GM19239 (cell line): ENCODE results near the gene GALNT14.

Source experiments
- DNase-seq: peaks from one replicate; pipeline ENCODE4 v3.0.0; 2011; ENCODE audit warnings: low spot score; ENCODE audit not compliant: insufficient read length
- FAIRE-seq: peaks from 2 replicates; lab custom pipeline; 2011; peaks lifted over from hg19 to GRCh38; lab: Jason Lieb, UNC

The GALNT14 gene

GRCh38 chr2:30958193-30958917, 179.9 kb downstream of the GALNT14 start:
- FAIRE-seq: no peak

GRCh38 chr2:30957591-30957990, 180.6 kb downstream of the GALNT14 start:
- FAIRE-seq (no peak), DNase-seq (no peak)

More at GRCh38 chr2:30958193-30958917, 179.9 kb downstream of the GALNT14 start:
- DNase-seq: no peak

GRCh38 chr2:30956995-30957394, 181.2 kb downstream of the GALNT14 start:
- FAIRE-seq: no peak

GRCh38 chr2:30955516-30956132, 182.6 kb downstream of the GALNT14 start:
- no peak for DNase-seq
- no peak for FAIRE-seq

More at GRCh38 chr2:30956995-30957394, 181.2 kb downstream of the GALNT14 start:
- DNase-seq: no peak

GRCh38 chr2:30950339-30950738, 187.9 kb downstream of the GALNT14 start:
- no peak for DNase-seq
- no peak for FAIRE-seq

GRCh38 chr2:30949435-30949834, 188.8 kb downstream of the GALNT14 start:
- FAIRE-seq (no peak), DNase-seq (no peak)

- DNase-seq (no peak), FAIRE-seq (no peak)
Observed at GRCh38 chr2:30948857-30949256, 189.4 kb downstream of the GALNT14 start.

- DNase-seq: no peak
- no peak for FAIRE-seq
Observed at GRCh38 chr2:30948130-30948529, 190.1 kb downstream of the GALNT14 start.

- no peak for DNase-seq
- no peak for FAIRE-seq
Observed at GRCh38 chr2:30947686-30948085, 190.6 kb downstream of the GALNT14 start.

- no peak for FAIRE-seq
- DNase-seq: no peak
Observed at GRCh38 chr2:30942419-30942818, 195.8 kb downstream of the GALNT14 start.

GRCh38 chr2:30940839-30941238, 197.4 kb downstream of the GALNT14 start:
- no peak for FAIRE-seq

GRCh38 chr2:30939364-30939763, 198.9 kb downstream of the GALNT14 start:
- FAIRE-seq (no peak), DNase-seq (no peak)

More at GRCh38 chr2:30940839-30941238, 197.4 kb downstream of the GALNT14 start:
- no peak for DNase-seq

GRCh38 chr2:30938196-30938595, 200.0 kb downstream of the GALNT14 start:
- FAIRE-seq: no peak
- DNase-seq: no peak

- DNase-seq (no peak), FAIRE-seq (no peak)
Observed at GRCh38 chr2:30936977-30937376, 201.3 kb downstream of the GALNT14 start.

- FAIRE-seq (no peak), DNase-seq (no peak)
Observed at GRCh38 chr2:30935795-30936194, 202.4 kb downstream of the GALNT14 start.

GRCh38 chr2:30934066-30934465, 204.2 kb downstream of the GALNT14 start:
- no peak for FAIRE-seq
- no peak for DNase-seq

- FAIRE-seq: no peak
- no peak for DNase-seq
Observed at GRCh38 chr2:30933496-30933895, 204.7 kb downstream of the GALNT14 start.

GRCh38 chr2:30932870-30933269, 205.4 kb downstream of the GALNT14 start:
- DNase-seq: no peak
- FAIRE-seq: no peak

- no peak for DNase-seq
- no peak for FAIRE-seq
Observed at GRCh38 chr2:30931841-30932407, 206.3 kb downstream of the GALNT14 start.

GRCh38 chr2:30930716-30931115, 207.5 kb downstream of the GALNT14 start:
- no peak for DNase-seq
- no peak for FAIRE-seq

GRCh38 chr2:30927465-30928075, 210.7 kb downstream of the GALNT14 start:
- DNase-seq (no peak), FAIRE-seq (no peak)
